GM12878 (cell line): ENCODE data around the gene TSFM. TPM values are rescaled to one million over a fixed set of nuclear protein-coding genes. Genes with fewer than 3 reads are reported as not detected.

ENCODE experiments used
- ATAC-seq: fragments of 200-7000 bp; cut with Tn5 transposase; 3 replicates; pipeline ENCODE4 v1.9.1; 2020; ENCODE audit warnings: mild to moderate bottlenecking, moderate library complexity
- BruUV-seq: library from RNA; stranded (reverse); fragments of 400-500 nt; replicated peaks from 2 replicates; lab custom pipeline; 2021; lab: Mats Ljungman, UMichigan
- CTCF ChIA-PET: fragments of 300-600 bp; sonication (Branson Sonifier 250); formaldehyde crosslinking; extraction: SDS; loops from one replicate; lab custom pipeline; 2021; ENCODE audit warnings: inconsistent platforms; lab: Yijun Ruan, JAX
- POLR2A ChIA-PET: fragments of 350-600 bp; formaldehyde crosslinking; extraction: SDS; loops from one replicate; lab custom pipeline; 2021; ENCODE audit warnings: inconsistent platforms; lab: Charles Lee
- RAD21 ChIA-PET: fragments of 300-600 bp; sonication (Branson Sonifier 250); formaldehyde crosslinking; loops from one replicate; lab custom pipeline; 2023; ENCODE audit warnings: antibody characterized with exemption; ENCODE audit not compliant: unreplicated experiment; lab: Charles Lee
- SMC1A ChIA-PET: fragments of 300-600 bp; sonication (Branson Sonifier 250); formaldehyde crosslinking; loops from one replicate; lab custom pipeline; 2023; ENCODE audit not compliant: unreplicated experiment, uncharacterized antibody; lab: Charles Lee
- DNase-seq: peaks from one replicate; pipeline ENCODE4 v3.0.0-alpha.2; 2011; ENCODE audit warnings: low read depth, low spot score
- FAIRE-seq: peaks from 3 replicates; lab custom pipeline; 2011; peaks lifted over from hg19 to GRCh38; lab: Jason Lieb, UNC
- H2AFZ ChIP-seq: 2 replicates; pipeline ENCODE4 v1.6.0; 2011; ENCODE audit warnings: low read depth, low read length, control low read depth; ENCODE audit not compliant: control insufficient read depth
- H3K27ac ChIP-seq: 2 replicates; pipeline ENCODE4 v1.5.1; 2011; ENCODE audit warnings: control low read depth; ENCODE audit not compliant: control insufficient read depth, insufficient read depth
- H3K27me3 ChIP-seq, 2 experiments: replicated peaks in 1 of 2; 2 replicates each; pipeline versions ENCODE4 v1.6.0 to v1.6.1; 2011; ENCODE audit warnings: low read length in 1 of 2; ENCODE audit not compliant: control insufficient read depth in 2 of 2, insufficient read depth in 2 of 2
- H3K36me3 ChIP-seq, 2 experiments: 2 replicates each; pipeline ENCODE4 v1.5.1; 2011; ENCODE audit warnings: low read length in 1 of 2; ENCODE audit not compliant: control insufficient read depth in 2 of 2, insufficient read depth in 2 of 2
- H3K4me1 ChIP-seq: 2 replicates; pipeline ENCODE4 v1.6.1; 2011; ENCODE audit warnings: mild to moderate bottlenecking, low read length, moderate library complexity, mixed read lengths; ENCODE audit not compliant: control insufficient read depth, insufficient read depth
- H3K4me2 ChIP-seq: 2 replicates; pipeline ENCODE4 v1.6.0; 2011; ENCODE audit warnings: control low read depth; ENCODE audit not compliant: control insufficient read depth, insufficient read depth
- H3K4me3 ChIP-seq: fragments of 200-600 bp; sonication (generic); 2 replicates; pipeline ENCODE4 v1.5.1; 2016
- H3K79me2 ChIP-seq: 2 replicates; pipeline ENCODE4 v1.6.0; 2011; ENCODE audit warnings: low read length; ENCODE audit not compliant: control insufficient read depth, insufficient read depth
- H3K9ac ChIP-seq: 2 replicates; pipeline ENCODE4 v1.8.0; 2011; ENCODE audit warnings: low read length, control low read depth, mixed read lengths; ENCODE audit not compliant: control insufficient read depth, insufficient read depth
- H3K9me3 ChIP-seq: replicated peaks from 3 replicates; pipeline ENCODE4 v1.5.1; 2011; ENCODE audit warnings: mild to moderate bottlenecking, low read length; ENCODE audit not compliant: control insufficient read depth, insufficient read depth
- H4K20me1 ChIP-seq: 2 replicates; pipeline ENCODE4 v1.6.0; 2011; ENCODE audit not compliant: control insufficient read depth, insufficient read depth
- CREB1 ChIP-seq: IDR thresholded peaks from 2 replicates; pipeline ENCODE4 v1.6.1; 2012; ENCODE audit warnings: low read depth, mild to moderate bottlenecking, inconsistent platforms
- EED ChIP-seq: sonication (generic); IDR thresholded peaks from 2 replicates; pipeline ENCODE4 v1.6.1; 2016; ENCODE audit warnings: antibody characterized with exemption, low read depth
- ELK1 ChIP-seq: IDR thresholded peaks from 2 replicates; pipeline ENCODE4 v1.6.1; 2012; ENCODE audit warnings: low read depth, low read length, improper control_type of control experiment
- FOXK2 ChIP-seq: fragments of 450-650 bp; IDR thresholded peaks from 2 replicates; pipeline ENCODE4 v1.6.1; 2017; ENCODE audit warnings: mild to moderate bottlenecking, moderate library complexity
- IKZF1 ChIP-seq: fragments of 450-650 bp; conservative IDR thresholded peaks from 2 replicates; pipeline ENCODE4 v1.6.1; 2017; ENCODE audit warnings: antibody characterized with exemption, mild to moderate bottlenecking
- KDM1A ChIP-seq: fragments of 200-600 bp; sonication (generic); IDR thresholded peaks from 2 replicates; pipeline ENCODE4 v1.6.1; 2016; ENCODE audit warnings: borderline replicate concordance
- LARP7 ChIP-seq: fragments of 450-650 bp; IDR thresholded peaks from 2 replicates; pipeline ENCODE4 v1.6.1; 2017; ENCODE audit warnings: mild to moderate bottlenecking
- MTA2 ChIP-seq: fragments of 450-650 bp; IDR thresholded peaks from 2 replicates; pipeline ENCODE4 v1.6.1; 2016; ENCODE audit warnings: low read depth, mild to moderate bottlenecking, moderate library complexity
- MXI1 ChIP-seq: fragments of 150-350 bp; IDR thresholded peaks from 2 replicates; pipeline ENCODE4 v1.6.1; 2011; ENCODE audit warnings: low read depth, mild to moderate bottlenecking, inconsistent platforms, low read length, improper control_type of control experiment
- NFXL1 ChIP-seq: fragments of 450-650 bp; IDR thresholded peaks from 2 replicates; pipeline ENCODE4 v1.6.1; 2017; ENCODE audit warnings: antibody characterized with exemption, mild to moderate bottlenecking, borderline replicate concordance
- NFYB ChIP-seq: IDR thresholded peaks from 2 replicates; pipeline ENCODE4 v1.6.1; 2011; ENCODE audit warnings: low read depth, mild to moderate bottlenecking, low read length, improper control_type of control experiment, moderate library complexity; ENCODE audit not compliant: insufficient read depth
- NR2C1 ChIP-seq: fragments of 450-650 bp; IDR thresholded peaks from 2 replicates; pipeline ENCODE4 v1.6.1; 2017; ENCODE audit warnings: antibody characterized with exemption, mild to moderate bottlenecking, moderate library complexity
- NRF1 ChIP-seq: conservative IDR thresholded peaks from 2 replicates; pipeline ENCODE4 v1.6.1; 2011; ENCODE audit warnings: mild to moderate bottlenecking, low read depth, low read length, improper control_type of control experiment
- PKNOX1 ChIP-seq: fragments of 450-650 bp; IDR thresholded peaks from 2 replicates; pipeline ENCODE4 v1.6.1; 2016; ENCODE audit warnings: mild to moderate bottlenecking
- SKIL ChIP-seq: fragments of 450-650 bp; IDR thresholded peaks from 2 replicates; pipeline ENCODE4 v1.6.1; 2017; ENCODE audit warnings: mild to moderate bottlenecking, low read depth, inconsistent platforms; ENCODE audit not compliant: poor library complexity, severe bottlenecking
- ZNF217 ChIP-seq: fragments of 450-650 bp; IDR thresholded peaks from 2 replicates; pipeline ENCODE4 v1.6.1; 2017; ENCODE audit warnings: antibody characterized with exemption, mild to moderate bottlenecking
- ZSCAN29 ChIP-seq: fragments of 450-650 bp; IDR thresholded peaks from 2 replicates; pipeline ENCODE4 v1.6.1; 2017; ENCODE audit warnings: mild to moderate bottlenecking, moderate library complexity
- WGBS: methylation state at CpG from one replicate; pipeline ENCODE4 v1.1.6; 2016; ENCODE audit warnings: low lambda C conversion rate; ENCODE audit not compliant: insufficient replicate concordance, insufficient coverage; ENCODE audit errors: missing lambda C conversion rate; 5-methylcytosine and 5-hydroxymethylcytosine counted together
- in situ Hi-C: fragments of 300-500 bp; cut with MboI; formaldehyde crosslinking; loops from 9 replicates; pipeline ENCODE4 v1.14.3; 2018; ENCODE audit warnings: mixed read lengths
- intact Hi-C: fragments of 100-400 bp; cut with micrococcal nuclease; formaldehyde crosslinking; loops from one replicate; pipeline ENCODE4 v1.14.2; 2022; ENCODE audit not compliant: unreplicated experiment
- polyA plus RNA-seq, 11 experiments: library from polyadenylated mRNA; depleted of rRNA in 4 of 11; unstranded in 6 of 11; stranded (reverse) in 5 of 11; fragments of >200 nt; fragmentation: Nextera tagmentation in 4 of 11; fragmentation: Illumina TruSeq in 1 of 11; extraction: Ambion mirVana in 4 of 11; extraction: Trizol in 1 of 11; gene quantifications; 1 replicate in 1 of 11; 2 replicates in 10 of 11; pipeline versions ENCODE4 v1.2.1 to v1.2.3, GENCODE V29; 2011 to 2016; ENCODE audit warnings: inconsistent platforms in 2 of 11, missing spikeins in 2 of 11, low read depth in 1 of 11
- total RNA-seq, 4 experiments: library from RNA; depleted of rRNA in 3 of 4; stranded (reverse); fragments of >200 nt in 3 of 4; fragmentation: Illumina TruSeq in 1 of 4; extraction: Trizol in 1 of 4; gene quantifications; 2 replicates each; pipeline versions ENCODE4 v1.2.1 to v1.2.3, GENCODE V29; 2013 to 2021
- TF ChIP-seq, protein P1 (sequence below): fragments of 450-650 bp; IDR thresholded peaks from 2 replicates; pipeline ENCODE4 v1.6.1; 2018; ENCODE audit warnings: borderline replicate concordance, mild to moderate bottlenecking; ENCODE audit not compliant: partially characterized antibody

TSFM gene
- total and polyA plus RNA-seq, 10 of the 15 experiments (the other 5 are each of a cell fraction or from before 2014, with no cell fraction given), result 36.7 to 132 (median 45.6) TPM

DNA sequence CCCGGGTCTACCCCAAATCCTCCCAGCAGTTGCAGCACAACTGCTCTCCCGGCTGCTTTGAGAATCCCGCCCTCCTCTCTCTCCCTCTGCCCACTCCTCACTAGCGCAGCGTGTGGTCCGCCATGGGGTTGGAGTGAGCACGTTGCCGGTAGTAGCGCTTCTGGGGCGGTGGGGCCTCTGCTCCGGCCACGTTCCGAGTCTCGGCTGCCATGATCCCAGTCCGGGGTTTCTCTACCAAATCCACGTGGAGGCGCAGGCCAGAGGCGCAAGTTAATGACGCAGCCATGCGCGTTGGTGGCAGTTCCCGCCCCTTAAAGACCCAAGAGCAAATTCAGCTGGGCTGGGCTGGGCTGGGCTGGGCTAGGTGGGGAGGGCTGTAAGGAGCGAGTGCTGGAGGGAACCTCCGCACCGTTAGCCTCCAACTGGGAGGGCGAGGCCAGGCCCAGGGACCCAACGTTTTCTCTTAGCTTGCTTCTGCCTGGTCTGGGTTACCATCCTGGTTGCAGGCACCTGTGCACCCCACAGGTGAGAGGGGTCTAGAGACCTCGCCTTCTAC is 10.6 kb upstream of the TSFM start, which contains the start of gene METTL1:
METTL1 (minus strand) TSS at position 233 of the 556 bp plus-strand sequence; CDS start at position 211, 22 bp downstream.
- H3K4me3 ChIP-seq, result peak within 1 kb of the TSS; percentile 90
- CTCF ChIA-PET, result interaction anchor here (1.0 to 1.8 kb wide), 5 partner anchors 9 to 127 kb away, joined by 5 to 19 read pairs (median 6); partner anchors contain the start of gene TSFM
- SMC1A ChIA-PET, result interaction anchor here (0.7 to 0.8 kb wide), 3 partner anchors 12 to 27 kb away, joined by 4 to 5 read pairs (median 4); partner anchors contain the start of gene TSPAN31
- H3K79me2 ChIP-seq, result no peaks in the 10 kb centered on the region
- RAD21 ChIA-PET, result interaction anchor here (0.6 to 1.2 kb wide), 3 partner anchors 10 to 189 kb away, joined by 3 to 6 read pairs (median 4); no protein-coding TSS in a partner anchor
- H3K4me1 ChIP-seq, result peaks cover 3% of the 10 kb centered on the region
- FAIRE-seq, result peak; percentile 86
- peak within 1 kb of the TSS; percentile 99 for H3K4me2 ChIP-seq
- H3K27ac ChIP-seq, result peak within 1 kb of the TSS; percentile 82
- H3K36me3 ChIP-seq, result peaks cover 0 to 4% of the 10 kb centered on the region in 2 experiments; a peak in 2 of 4 replicates
- H2AFZ ChIP-seq, result peak within 1 kb of the TSS; percentile 90
- POLR2A ChIA-PET, result interaction anchor here (0.9 to 1.9 kb wide), 6 partner anchors 11 to 158 kb away, joined by 3 to 11 read pairs (median 4); partner anchors contain the start of gene TSFM
- H3K27me3 ChIP-seq, result no peaks in the 10 kb centered on the region
- H4K20me1 ChIP-seq, result no peaks in the 10 kb centered on the region
- no TSS peak for BruUV-seq
- ATAC-seq, result peak; percentile 94
- in situ Hi-C loops, result no loop called here
- DNase-seq, result peak; percentile 83
- peak within 1 kb of the TSS; percentile 83 for H3K9ac ChIP-seq
- intact Hi-C loops, result loop anchor here (1.0 kb wide), 1 partner anchor 16 kb away; no protein-coding TSS in a partner anchor
- H3K9me3 ChIP-seq, result no peaks in the 10 kb centered on the region
- under 1% methylated on average over 27 of the region's 28 CpGs for WGBS
- TF ChIP-seq SKIL (peak; percentile 77), PKNOX1 (no peak), MXI1 (peak; percentile 100), NR2C1 (no peak), KDM1A (no peak), NFXL1 (no peak), ZNF217 (no peak), CREB1 (peak; percentile 99), FOXK2 (peak; percentile 67; the same call in 1 of the 2 replicates), ELK1 (no peak), IKZF1 (peak; percentile 85), NFYB (no peak), MTA2 (no peak), ZSCAN29 (no peak), LARP7 (peak; percentile 58; the same call in 1 of the 2 replicates), NRF1 (0 out of 2 replicates have a peak, but pooled peaks have one; percentile 11), EED (no peak)
- TF ChIP-seq, protein P1, sequence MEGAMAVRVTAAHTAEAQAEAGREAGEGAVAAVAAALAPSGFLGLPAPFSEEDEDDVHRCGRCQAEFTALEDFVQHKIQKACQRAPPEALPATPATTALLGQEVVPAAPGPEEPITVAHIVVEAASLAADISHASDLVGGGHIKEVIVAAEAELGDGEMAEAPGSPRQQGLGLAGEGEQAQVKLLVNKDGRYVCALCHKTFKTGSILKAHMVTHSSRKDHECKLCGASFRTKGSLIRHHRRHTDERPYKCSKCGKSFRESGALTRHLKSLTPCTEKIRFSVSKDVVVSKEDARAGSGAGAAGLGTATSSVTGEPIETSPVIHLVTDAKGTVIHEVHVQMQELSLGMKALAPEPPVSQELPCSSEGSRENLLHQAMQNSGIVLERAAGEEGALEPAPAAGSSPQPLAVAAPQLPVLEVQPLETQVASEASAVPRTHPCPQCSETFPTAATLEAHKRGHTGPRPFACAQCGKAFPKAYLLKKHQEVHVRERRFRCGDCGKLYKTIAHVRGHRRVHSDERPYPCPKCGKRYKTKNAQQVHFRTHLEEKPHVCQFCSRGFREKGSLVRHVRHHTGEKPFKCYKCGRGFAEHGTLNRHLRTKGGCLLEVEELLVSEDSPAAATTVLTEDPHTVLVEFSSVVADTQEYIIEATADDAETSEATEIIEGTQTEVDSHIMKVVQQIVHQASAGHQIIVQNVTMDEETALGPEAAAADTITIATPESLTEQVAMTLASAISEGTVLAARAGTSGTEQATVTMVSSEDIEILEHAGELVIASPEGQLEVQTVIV, result peak; percentile 10
